Amniotic stem cell (primary cell): ENCODE results near the gene PTP4A2.
"Not testable (repeated sequence)": the region's sequence is repeated elsewhere in the genome, so short reads cannot be mapped to it uniquely, and the experiment has no call there.

Source experiments
- DNase-seq: peaks from one replicate; lab custom pipeline; 2025; lab: John Stamatoyannopoulos, UW

Gene PTP4A2

GRCh38 chr1:31949862-31950261, 11.7 kb upstream of the PTP4A2 start:
- DNase-seq = no peak

GRCh38 chr1:31945677-31946076, 7.5 kb upstream of the PTP4A2 start:
- DNase-seq = not testable (repeated sequence)

GRCh38 chr1:31944205-31945089, 6.3 kb upstream of the PTP4A2 start:
- DNase-seq = peak; percentile 29

- no peak for DNase-seq
Measured at GRCh38 chr1:31943546-31944184, 5.5 kb upstream of the PTP4A2 start.

GRCh38 chr1:31942061-31942460, 3.9 kb upstream of the PTP4A2 start:
- DNase-seq = not testable (repeated sequence)

GRCh38 chr1:31939484-31940329, 1.5 kb upstream of the PTP4A2 start:
- DNase-seq = peak; percentile 61

GRCh38 chr1:31937300-31938183, 626 bp downstream of the PTP4A2 start:
- DNase-seq = peak; percentile 8

- DNase-seq = no peak
Measured at GRCh38 chr1:31936981-31937299, 1.2 kb downstream of the PTP4A2 start.

GRCh38 chr1:31936278-31936980, 1.7 kb downstream of the PTP4A2 start:
- no peak for DNase-seq

GRCh38 chr1:31934706-31935629, 3.2 kb downstream of the PTP4A2 start:
- no peak for DNase-seq

GRCh38 chr1:31932491-31933316, 5.5 kb downstream of the PTP4A2 start:
- DNase-seq = no peak

- peak; percentile 24 for DNase-seq
Measured at GRCh38 chr1:31931593-31932225, 6.5 kb downstream of the PTP4A2 start.

GRCh38 chr1:31930836-31931592, 7.2 kb downstream of the PTP4A2 start:
- DNase-seq = no peak

GRCh38 chr1:31927661-31927980, 10.5 kb downstream of the PTP4A2 start:
- no peak for DNase-seq

- no peak for DNase-seq
Measured at GRCh38 chr1:31926853-31927660, 11.1 kb downstream of the PTP4A2 start.

- no peak for DNase-seq
Measured at GRCh38 chr1:31926252-31926651, 11.9 kb downstream of the PTP4A2 start.

- DNase-seq = not testable (repeated sequence)
Measured at GRCh38 chr1:31925824-31926223, 12.3 kb downstream of the PTP4A2 start.
